Gastrocnemius medialis (tissue), 4 donors: ENCODE results near the gene METTL8. TPM values are rescaled to one million over a fixed set of nuclear protein-coding genes. Genes with fewer than 3 reads are reported as not detected.

ENCODE experiments used
- ATAC-seq, 2 donors: fragments of 150-250 bp; one replicate each; pipeline ENCODE4 v1.9.1; 2016
- DNase-seq, 2 donors: peaks; one replicate each; pipeline ENCODE4 v3.0.0-alpha.2; 2019
- H3K27ac ChIP-seq, 4 donors: fragments of 200-600 bp; sonication (generic); 1 replicate in 1 of 4; 2 replicates in 3 of 4; pipeline ENCODE4 v1.5.1; 2016 to 2018; ENCODE audit warnings: mild to moderate bottlenecking in 2 of 4, moderate library complexity in 1 of 4
- H3K27me3 ChIP-seq, 3 donors: fragments of 200-600 bp; sonication (generic) in 2 of 3; 1 replicate in 1 of 3; 2 replicates in 2 of 3; pipeline versions ENCODE4 v1.5.1 to v1.6.0; 2016 to 2019; ENCODE audit warnings: mild to moderate bottlenecking in 1 of 3, moderate library complexity in 1 of 3
- H3K36me3 ChIP-seq, 2 donors: fragments of 200-600 bp; sonication (generic) in 1 of 2; one replicate each; pipeline ENCODE4 v1.5.1; 2017 to 2018
- H3K4me1 ChIP-seq, 2 donors: fragments of 200-600 bp; sonication (generic) in 1 of 2; one replicate each; pipeline ENCODE4 v1.5.1; 2016 to 2017; ENCODE audit warnings: mild to moderate bottlenecking in 2 of 2
- H3K4me3 ChIP-seq, 4 donors: fragments of 200-600 bp; sonication (generic) in 3 of 4; 1 replicate in 1 of 4; 2 replicates in 3 of 4; pipeline ENCODE4 v1.5.1; 2016 to 2019; ENCODE audit warnings: mild to moderate bottlenecking in 2 of 4
- H3K9me3 ChIP-seq, 3 donors: fragments of 200-600 bp; sonication (generic) in 2 of 3; 1 replicate in 1 of 3; 2 replicates in 2 of 3; pipeline ENCODE4 v1.5.1; 2016 to 2019
- POLR2A ChIP-seq, 2 donors: fragments of 450-650 bp; IDR thresholded peaks; one replicate each; pipeline ENCODE4 v1.6.1; 2017; ENCODE audit warnings: antibody characterized with exemption in 2 of 2, mild to moderate bottlenecking in 2 of 2, moderate library complexity in 2 of 2
- in situ Hi-C, 4 donors: fragments of 200-750 bp; cut with MboI; loops; one replicate each; pipeline versions ENCODE4 v1.15.0 to v1.8.0; 2017; ENCODE audit warnings: low sequenced_read_pairs in 4 of 4
- intact Hi-C: fragments of 100-400 bp; cut with DNase I; formaldehyde crosslinking; loops from one replicate; pipeline ENCODE4 v1.15.1; 2023; ENCODE audit warnings: low total_unique reads
- total RNA-seq, 4 donors: library from RNA; depleted of rRNA; stranded (reverse); fragments of >200 nt; gene quantifications; one replicate each; pipeline versions ENCODE4 v1.1.0 to v1.2.3, GENCODE V29; 2016
- TF ChIP-seq, protein P1 (sequence below), 5 experiments: fragments of 450-650 bp in 3 of 5; fragments of 200-600 bp in 2 of 5; sonication (generic) in 2 of 5; IDR thresholded peaks in 4 of 5; conservative IDR thresholded peaks in 1 of 5; 1 replicate in 4 of 5; 2 replicates in 1 of 5; pipeline ENCODE4 v1.5.1; 2016 to 2019; ENCODE audit warnings: antibody characterized with exemption in 5 of 5, mild to moderate bottlenecking in 3 of 5, moderate library complexity in 3 of 5

METTL8 gene
- total RNA-seq, 4 donors from 2014 or later: 10.3 to 22.0 (median 11.0) TPM

DNA sequence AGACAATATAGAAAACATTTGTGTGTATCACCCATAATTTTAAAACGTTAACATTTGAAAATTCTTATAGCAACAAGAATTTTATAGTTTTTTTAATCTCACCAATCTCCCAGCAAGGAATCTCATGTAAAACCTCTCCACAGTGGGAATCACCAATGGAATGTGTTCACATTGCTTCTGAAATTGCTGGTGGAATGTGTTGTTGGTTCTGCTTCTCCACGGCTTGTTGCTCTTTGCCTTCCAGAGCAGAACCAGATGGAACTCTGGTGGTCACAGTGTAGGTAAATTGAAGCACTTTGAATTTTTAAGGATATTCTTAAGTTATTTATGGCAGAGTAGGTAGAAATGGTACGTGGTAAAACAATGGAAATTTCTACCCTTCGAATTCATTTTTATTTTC lies 35.4 kb upstream of the METTL8 start:
- in situ Hi-C loops (no loop called here), intact Hi-C loops (no loop called here)
- Histone ChIP-seq H3K4me3 (no peak overlapping the region), H3K9me3 (no peaks in the 10 kb centered on the region), H3K4me1 (no peaks in the 10 kb centered on the region), H3K27ac (no peak overlapping the region), H3K36me3 (peaks cover 4 to 55% of the 10 kb centered on the region in 2 donors), H3K27me3 (no peaks in the 10 kb centered on the region)
- DNase-seq (no peak), ATAC-seq (no peak)
- TF ChIP-seq, protein P1, sequence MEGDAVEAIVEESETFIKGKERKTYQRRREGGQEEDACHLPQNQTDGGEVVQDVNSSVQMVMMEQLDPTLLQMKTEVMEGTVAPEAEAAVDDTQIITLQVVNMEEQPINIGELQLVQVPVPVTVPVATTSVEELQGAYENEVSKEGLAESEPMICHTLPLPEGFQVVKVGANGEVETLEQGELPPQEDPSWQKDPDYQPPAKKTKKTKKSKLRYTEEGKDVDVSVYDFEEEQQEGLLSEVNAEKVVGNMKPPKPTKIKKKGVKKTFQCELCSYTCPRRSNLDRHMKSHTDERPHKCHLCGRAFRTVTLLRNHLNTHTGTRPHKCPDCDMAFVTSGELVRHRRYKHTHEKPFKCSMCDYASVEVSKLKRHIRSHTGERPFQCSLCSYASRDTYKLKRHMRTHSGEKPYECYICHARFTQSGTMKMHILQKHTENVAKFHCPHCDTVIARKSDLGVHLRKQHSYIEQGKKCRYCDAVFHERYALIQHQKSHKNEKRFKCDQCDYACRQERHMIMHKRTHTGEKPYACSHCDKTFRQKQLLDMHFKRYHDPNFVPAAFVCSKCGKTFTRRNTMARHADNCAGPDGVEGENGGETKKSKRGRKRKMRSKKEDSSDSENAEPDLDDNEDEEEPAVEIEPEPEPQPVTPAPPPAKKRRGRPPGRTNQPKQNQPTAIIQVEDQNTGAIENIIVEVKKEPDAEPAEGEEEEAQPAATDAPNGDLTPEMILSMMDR (IDR thresholded peaks at IDR 0.05 in 4 of 5, conservative IDR thresholded peaks at IDR 0.05 in 1 of 5): no peak
- TF ChIP-seq POLR2A (IDR thresholded peaks at IDR 0.05): no peak

- in situ Hi-C loops (no loop called here), intact Hi-C loops (no loop called here)
- Histone ChIP-seq H3K36me3 (peaks cover 2 to 18% of the 10 kb centered on the region in 2 donors), H3K4me3 (no peak overlapping the region), H3K27ac (no peak overlapping the region), H3K9me3 (no peaks in the 10 kb centered on the region), H3K27me3 (no peaks in the 10 kb centered on the region), H3K4me1 (no peaks in the 10 kb centered on the region)
- DNase-seq: no peak
- ATAC-seq: no peak
- TF ChIP-seq, protein P1 (IDR thresholded peaks at IDR 0.05 in 4 of 5, conservative IDR thresholded peaks at IDR 0.05 in 1 of 5): no peak
- no peak for TF ChIP-seq POLR2A (IDR thresholded peaks at IDR 0.05)
Measured at GRCh38 chr2:171460537-171460936, 26.7 kb upstream of the METTL8 start.

GRCh38 chr2:171459498-171459897 lies 25.7 kb upstream of the METTL8 start:
- no peaks in the 10 kb centered on the region for H3K9me3 ChIP-seq
- H3K4me3 ChIP-seq: no peak overlapping the region
- ATAC-seq: no peak
- intact Hi-C loops: no loop called here
- DNase-seq: no peak
- TF ChIP-seq POLR2A (IDR thresholded peaks at IDR 0.05): no peak
- TF ChIP-seq, protein P1 (IDR thresholded peaks at IDR 0.05 in 4 of 5, conservative IDR thresholded peaks at IDR 0.05 in 1 of 5): no peak
- no peaks in the 10 kb centered on the region for H3K4me1 ChIP-seq
- H3K27me3 ChIP-seq: no peaks in the 10 kb centered on the region
- H3K36me3 ChIP-seq: peaks cover 3 to 29% of the 10 kb centered on the region in 2 donors
- H3K27ac ChIP-seq: no peak overlapping the region
- in situ Hi-C loops: no loop called here

DNA sequence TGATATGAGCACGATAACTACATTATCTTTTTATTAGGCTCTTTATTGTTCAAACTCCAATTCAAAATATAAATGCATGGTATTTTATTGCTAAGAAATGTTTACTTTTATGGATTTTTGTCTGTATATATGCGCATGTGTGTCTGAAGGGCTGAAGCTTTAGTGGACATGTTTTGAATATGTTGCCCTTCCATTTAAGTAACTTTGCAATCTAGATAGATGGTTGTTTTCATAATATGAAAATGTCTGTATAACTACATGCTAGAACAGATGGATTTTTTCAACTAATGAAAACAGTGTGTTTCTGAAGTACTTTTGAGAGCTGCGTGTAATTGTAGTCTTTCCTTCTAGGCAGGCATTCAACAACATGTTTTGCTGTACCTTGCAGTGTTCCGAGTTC lies 19.0 kb upstream of the METTL8 start:
- Histone ChIP-seq H3K36me3 (peaks cover 3 to 73% of the 10 kb centered on the region in 2 donors), H3K9me3 (no peaks in the 10 kb centered on the region), H3K27ac (no peak overlapping the region), H3K4me3 (no peak overlapping the region), H3K27me3 (no peaks in the 10 kb centered on the region), H3K4me1 (no peaks in the 10 kb centered on the region)
- DNase-seq: no peak
- TF ChIP-seq, protein P1 (IDR thresholded peaks at IDR 0.05 in 4 of 5, conservative IDR thresholded peaks at IDR 0.05 in 1 of 5): no peak
- TF ChIP-seq POLR2A (IDR thresholded peaks at IDR 0.05): no peak
- intact Hi-C loops (no loop called here), in situ Hi-C loops (no loop called here)
- ATAC-seq: no peak

DNA sequence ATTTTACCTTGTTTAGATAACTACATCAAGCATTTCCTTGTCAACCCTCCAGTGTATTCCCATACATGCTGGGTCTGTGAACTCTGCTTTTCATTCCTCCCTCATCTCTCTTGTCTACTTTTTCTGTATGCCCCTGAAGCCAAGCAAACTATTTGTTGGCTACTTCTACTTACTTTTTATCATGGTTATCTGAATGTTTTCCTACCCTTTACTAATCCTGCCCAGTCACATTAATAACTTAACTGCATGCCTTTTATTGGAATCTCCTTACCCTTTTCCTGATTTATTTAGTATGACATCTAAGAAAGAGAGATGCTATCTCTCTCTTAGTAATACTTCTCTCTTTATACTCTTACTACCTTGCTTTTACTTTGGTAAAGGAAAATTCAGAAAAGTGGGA lies 17.3 kb upstream of the METTL8 start:
- DNase-seq (no peak), ATAC-seq (no peak)
- Histone ChIP-seq H3K27me3 (no peaks in the 10 kb centered on the region), H3K27ac (no peak overlapping the region), H3K36me3 (peaks cover 3 to 70% of the 10 kb centered on the region in 2 donors), H3K4me1 (no peaks in the 10 kb centered on the region), H3K9me3 (no peaks in the 10 kb centered on the region), H3K4me3 (no peak overlapping the region)
- intact Hi-C loops (no loop called here), in situ Hi-C loops (no loop called here)
- no peak for TF ChIP-seq POLR2A (IDR thresholded peaks at IDR 0.05)
- TF ChIP-seq, protein P1 (IDR thresholded peaks at IDR 0.05 in 4 of 5, conservative IDR thresholded peaks at IDR 0.05 in 1 of 5): no peak
